Glomerular visceral epithelial cell (primary cell): ENCODE results near the gene PTPRD.

ENCODE experiments used
- DNase-seq: peaks from one replicate; pipeline ENCODE4 v3.0.0-alpha.2; 2016; ENCODE audit errors: extremely low spot score

The PTPRD gene

DNA sequence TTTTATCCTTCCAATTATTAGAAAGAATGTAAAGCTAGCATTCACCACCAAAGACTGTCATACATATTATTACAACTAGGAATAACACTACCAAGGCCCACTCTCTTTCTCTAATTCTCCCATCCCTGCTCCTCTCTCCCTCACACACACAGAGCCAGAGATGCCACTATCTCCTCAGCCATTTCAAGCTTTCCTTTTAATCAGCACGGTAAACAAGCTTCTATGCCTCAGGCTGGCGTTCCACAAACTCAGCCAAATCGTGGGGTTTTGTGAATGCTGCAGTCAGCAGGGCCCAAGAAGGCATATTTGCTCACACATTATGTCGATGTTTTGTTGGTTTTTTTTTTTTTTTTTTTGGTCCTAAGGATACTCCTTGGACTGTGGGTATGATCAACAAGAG is 1833.3 kb downstream of the PTPRD start:
- no peak for DNase-seq

DNA sequence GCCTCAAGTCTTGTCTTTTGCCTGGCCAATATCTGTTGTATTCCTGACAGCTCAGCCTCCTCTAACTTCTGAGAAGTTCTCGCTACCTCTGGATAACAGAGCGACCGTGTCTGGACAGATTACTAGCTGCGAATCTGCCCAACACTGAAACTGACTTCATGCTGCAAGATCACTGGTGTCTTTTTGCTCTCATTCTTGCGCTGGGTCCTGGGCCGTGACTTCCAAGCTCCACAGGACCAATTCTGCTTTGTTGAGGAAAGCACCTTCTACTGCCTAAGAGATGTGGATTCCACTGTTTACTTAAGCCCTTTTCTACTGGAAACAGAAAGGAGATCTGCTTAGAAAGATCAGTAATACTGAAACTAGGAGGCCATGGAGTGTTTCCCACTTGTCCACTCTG is 1834.4 kb downstream of the PTPRD start:
- no peak for DNase-seq

DNA sequence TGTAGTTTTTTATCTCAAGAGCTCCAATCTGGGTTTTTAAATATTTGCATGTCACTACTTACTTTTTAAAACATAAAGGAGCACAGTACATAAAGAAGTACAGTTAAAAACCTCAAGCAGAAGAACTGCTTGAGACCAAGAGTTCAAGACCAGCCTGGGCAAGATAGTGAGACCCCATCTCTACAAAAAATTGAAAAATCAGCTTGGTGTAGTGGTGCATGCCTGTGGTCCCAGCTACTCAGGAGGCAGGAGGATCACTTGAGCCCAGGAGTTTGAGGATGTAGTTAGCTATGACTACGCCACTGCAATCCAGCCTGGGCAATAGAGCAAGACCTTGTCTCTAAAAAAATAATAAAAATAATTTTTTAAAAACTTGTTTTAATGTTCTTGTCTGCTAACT is 1840.5 kb downstream of the PTPRD start:
- DNase-seq = no peak

DNA sequence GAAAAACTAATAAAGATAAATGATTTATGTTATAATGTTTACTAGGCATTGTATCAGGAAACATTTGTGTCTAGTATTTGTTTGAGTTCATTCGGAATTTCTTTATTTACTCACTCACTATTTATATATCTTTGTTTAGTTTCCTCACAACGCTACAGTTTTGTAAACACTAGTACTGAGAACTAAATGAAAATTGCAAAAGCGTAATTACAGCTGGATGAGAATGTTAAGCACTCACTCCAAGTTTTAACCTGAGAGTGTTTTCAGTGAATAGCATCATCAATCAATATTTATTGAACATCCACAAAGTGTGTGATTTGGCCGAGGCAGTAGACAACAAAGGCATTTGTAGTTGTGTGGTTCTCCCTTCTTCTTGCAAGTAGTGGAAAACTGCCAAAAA is 1843.6 kb downstream of the PTPRD start:
- DNase-seq = no peak

DNA sequence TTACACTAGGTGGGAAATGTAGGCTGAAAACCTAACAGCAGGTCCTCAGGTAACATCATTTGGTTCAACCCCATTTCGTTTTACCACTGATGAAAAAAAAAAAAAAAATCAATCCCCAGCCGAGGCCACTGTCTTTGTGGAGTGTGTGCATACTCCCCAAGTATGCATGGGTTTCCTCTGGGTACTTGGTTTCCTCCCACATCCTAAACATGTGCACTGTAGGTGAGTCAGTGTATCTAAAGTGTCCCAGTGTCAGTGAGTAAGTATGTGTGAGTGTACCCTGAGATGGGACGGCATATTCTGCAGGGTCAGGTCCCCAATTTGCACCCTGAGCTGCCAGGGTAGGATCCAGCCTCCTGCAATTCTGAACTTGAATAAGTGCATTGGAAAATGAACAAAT is 1846.7 kb downstream of the PTPRD start:
- no peak for DNase-seq

DNA sequence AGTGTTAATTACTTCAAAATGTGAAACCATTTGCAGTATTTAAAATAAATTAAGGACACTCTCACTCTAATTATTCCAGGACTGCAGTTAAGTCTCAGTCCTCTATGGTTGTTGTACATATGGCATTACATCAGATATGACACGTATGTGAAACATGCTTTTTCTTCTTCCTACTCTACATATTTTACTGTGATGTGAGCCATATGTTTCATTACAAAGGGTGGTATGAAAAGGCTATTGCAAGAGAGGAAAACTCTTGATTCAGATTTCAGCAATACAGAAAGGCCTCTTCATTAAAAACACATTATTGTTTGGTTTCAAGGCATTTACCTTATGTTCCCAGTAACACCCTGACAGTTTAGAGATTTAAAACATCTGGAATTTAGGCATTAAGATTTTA is 1848.8 kb downstream of the PTPRD start:
- DNase-seq = no peak

DNA sequence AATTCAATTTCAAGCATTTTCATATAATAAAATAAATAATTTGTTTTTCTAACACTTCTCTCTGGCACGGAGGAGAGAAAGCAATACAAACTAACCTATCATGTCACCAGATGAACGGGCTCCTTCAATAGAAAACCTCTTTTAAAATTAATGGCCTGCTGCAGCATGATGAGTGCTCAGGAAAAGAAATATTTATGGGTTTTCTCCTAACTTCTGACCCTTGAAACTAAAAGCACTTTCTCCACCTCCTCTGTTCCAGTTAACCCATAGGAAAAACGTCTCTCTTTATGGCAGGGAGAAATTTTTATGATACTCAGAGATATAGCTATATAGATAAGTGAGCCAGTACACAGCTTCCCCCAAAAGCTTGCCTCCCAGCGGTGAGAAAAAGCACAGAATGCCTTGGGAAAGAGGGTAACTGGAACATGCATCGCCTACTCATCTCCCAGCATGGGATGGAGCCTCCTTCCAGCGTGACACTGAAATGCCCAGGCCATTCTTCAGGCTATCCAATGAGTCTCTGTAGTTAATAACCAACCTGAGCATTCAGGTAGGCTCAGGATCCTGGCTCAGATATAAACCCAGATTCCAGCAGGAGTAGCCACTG is 1850.2 kb downstream of the PTPRD start:
- no peak for DNase-seq

DNA sequence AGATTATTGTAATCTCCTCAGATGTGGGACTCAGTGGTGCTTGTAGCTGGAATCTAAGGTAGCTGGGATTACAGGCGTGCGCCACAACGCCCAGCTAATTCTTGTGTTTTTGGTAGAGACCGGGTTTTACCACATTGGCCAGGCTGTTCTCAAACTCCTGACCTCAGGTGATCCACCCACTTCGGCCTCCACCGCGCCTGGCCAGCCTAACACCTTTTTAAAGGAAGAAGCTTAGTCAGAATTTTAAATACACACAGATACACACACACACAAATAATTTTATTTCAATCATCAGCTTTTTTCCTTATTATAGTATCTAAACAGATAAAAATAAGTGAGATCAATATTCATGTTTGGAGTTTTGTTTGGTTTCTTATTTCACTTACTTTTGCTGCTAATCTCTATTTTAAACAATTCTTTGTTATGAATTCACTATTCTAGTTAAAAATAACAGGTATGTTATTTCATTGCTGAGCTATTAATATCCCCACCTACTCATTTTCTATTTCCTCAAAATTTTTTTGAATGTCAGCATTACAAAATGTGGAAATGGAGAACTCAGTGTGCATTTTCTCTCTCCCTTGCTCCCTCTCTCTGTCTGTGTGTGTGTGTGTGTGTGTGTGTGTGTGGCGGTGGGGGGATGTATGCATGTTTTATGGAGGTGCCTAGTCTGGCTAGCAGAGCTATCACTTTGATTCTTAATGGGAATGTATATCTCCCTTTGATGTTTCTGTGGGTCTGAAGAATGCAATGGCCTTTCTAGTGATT is 1852.6 kb downstream of the PTPRD start:
- DNase-seq = no peak

DNA sequence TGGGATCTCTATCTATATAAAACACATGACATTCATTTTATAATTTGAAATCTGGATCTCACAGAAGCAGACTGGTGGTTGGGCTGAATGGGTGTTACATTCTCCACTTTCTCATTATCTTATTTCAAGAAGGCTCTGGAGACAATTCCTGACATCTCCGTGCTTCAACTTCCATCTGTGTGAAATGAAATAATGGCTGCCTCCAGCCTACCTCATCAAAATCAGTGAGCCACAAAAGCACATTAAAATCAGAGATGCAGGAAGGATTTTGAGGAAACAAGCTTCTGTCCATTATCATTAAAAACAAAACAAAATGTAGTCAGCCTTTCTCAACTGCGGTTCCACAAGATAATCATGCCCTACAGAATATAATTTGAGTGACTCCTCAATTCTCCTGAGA is 1854.9 kb downstream of the PTPRD start:
- no peak for DNase-seq

DNA sequence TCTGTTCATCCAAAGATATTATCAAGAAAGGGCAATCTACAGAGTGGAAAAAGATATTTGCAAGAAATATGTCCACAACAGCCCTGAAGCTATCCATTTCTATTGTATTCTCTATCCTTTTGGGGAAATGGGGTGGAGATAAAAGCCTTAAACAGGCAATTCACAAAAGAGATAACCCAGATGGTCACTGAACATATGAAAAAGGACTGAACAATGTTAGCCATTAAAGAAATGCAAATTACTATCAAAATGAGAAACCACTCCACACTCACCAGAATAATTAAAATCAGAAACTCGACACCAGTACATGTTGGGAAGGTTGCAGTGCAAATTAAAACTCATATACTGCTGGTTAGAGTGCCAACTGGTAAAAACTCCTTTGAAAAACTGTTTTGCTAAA is 1858.1 kb downstream of the PTPRD start:
- no peak for DNase-seq

DNA sequence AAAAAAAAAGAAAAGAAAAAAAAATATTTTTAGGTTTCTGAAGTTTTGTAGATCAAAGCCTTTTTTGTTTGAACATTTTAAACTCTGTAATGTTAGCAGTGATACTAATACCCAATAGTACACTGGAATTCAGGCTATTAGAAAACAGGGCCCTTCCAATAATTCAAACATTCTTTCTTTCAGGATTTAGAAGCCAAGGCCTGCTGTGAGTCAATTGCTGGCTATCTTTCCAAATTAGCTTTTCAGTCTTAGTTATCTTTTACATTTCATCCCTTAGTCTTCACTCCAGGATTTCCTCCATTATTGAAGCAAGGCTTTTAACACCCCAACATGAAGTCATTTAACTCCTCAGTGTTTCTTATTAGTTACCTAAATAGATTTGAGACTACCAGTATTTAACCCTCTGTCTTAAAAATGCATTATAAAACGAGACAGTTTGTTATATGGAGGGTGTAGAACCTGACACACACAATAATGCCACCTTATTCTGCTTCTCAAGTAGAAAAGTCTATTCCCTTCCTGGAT is 1861.3 kb downstream of the PTPRD start:
- DNase-seq = no peak

DNA sequence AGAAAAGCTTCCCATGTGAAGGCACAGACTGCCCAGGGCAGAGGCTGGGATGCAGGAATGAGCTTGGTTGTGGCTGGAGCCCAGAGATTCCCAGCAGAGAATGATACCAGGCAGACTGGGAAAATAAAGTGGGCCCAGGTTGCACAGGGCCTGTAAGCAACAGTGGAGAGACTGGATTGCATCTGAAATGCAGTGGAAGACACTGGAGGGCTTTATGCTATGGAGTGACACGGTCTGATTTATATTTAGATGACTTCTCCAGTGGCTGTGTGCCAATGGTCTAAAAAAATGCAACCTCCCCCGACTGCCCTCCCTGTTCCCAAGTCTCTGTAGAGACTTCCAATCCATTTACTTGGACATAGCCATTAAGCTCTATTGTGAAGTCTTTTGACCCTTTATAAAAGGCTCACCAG is 1862.2 kb downstream of the PTPRD start:
- DNase-seq = no peak

DNA sequence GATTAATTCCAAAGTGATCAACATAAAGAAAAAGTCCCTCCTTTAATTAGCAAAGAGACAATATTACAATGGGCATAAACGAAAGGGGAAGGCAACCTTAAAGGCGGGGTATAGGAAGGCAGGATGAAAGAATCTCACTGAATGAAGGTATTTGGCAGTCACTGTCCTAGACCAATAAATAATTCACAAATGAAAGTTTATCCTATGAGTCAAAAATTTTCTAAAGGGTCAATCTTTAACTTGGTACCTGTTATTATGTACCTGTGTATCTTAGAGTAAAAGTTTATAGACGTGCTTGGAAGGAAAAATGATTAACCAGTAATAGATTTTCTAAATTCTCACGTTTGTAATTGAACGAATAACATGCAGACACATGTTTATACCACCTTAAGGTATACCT is 1867.5 kb downstream of the PTPRD start:
- DNase-seq = no peak

DNA sequence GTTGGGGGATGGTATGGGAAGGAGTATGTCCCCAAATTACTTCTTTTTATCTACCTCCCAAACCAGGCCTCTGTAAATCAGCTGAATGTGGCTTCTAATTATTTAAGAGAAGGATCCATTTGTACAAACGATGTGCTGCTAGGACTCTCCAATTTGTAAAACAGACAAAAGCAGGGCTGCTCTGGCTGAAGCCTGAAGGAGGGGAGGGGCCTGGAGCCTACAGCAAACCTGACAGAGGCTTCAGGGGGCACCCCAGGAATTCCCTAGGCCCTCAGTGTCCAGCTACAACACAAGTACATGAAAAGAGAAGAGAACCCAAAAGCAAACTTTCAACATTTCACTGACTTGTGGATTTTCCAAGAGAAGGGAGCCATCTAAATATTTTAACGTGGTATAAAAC is 1873.9 kb downstream of the PTPRD start:
- DNase-seq = no peak

DNA sequence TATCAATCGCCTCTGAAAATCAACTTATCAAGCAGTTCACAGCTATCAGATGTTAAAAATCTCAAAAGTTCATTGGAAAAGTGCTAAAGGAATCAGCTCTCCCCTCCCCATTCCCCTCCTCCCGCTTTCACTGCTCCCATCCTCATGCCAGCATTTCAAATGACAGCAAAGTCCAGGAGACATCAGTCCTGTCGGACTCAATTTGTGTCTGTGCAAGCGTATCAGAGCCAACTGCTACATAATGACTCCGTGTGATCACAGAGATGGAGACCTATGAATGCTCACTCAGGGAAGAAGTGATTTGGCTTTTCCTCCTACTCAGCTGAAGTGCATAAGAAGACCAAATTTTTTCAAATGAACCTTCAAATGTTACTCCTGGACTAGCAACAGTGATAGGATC is 1876.0 kb downstream of the PTPRD start:
- no peak for DNase-seq

DNA sequence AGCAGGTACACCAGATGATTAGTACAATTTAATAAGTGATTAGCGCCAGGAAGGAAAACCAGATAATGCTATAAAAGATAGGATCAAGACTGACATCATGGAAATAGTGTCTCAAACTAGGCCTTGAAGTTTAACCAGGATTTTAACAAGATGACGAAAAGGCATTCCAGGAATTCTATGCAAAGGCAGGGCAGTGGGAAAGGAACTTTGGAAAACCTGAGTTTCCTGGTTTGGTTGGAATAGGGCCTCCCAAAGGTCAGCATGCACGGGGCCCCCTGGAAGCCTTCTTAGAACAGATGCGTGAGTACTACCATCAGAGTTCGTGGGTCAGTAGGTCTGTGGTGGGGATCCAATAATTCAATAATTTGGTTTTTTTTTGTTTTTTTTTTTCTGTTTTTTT is 1878.0 kb downstream of the PTPRD start:
- DNase-seq = peak; percentile 82

DNA sequence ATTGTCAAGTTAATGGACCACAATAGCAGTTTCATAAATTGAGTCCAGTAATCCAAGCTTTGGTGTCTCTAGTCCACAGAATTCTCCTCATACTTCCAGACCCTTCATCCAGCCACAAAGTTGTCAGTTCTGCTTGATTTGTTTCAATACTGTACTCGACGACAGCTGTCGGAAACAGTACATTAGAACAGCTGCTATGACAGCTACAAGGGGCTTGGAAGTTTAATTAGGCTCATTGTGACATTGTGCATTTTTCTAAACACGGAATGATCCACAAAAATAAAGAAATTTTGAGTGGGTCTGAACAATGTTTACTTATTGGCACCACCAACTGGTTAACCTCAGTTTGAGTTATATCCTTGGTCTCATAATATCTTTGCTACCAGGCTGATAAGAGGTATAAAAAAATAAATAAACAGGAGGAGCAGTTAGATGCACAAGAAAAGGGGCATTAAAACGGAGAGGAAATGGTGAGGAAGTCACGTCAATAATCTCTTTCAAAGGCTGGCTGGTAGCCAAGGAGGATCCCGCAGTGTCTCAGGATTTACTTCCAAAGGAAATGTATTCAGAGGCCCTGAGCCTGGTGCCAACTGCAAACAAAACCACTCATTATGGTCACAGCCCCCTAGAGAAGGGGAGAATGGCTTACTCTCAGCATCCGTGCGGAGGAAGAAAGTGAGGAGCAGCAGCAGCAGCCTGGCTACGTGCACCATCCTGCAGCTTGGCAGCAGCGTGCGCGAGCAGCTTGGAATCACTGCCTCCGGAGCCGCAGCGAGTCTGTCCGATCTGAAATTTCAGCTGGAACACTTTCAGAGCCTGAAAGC is 1879.5 kb downstream of the PTPRD start:
- peak; percentile 46 for DNase-seq

DNA sequence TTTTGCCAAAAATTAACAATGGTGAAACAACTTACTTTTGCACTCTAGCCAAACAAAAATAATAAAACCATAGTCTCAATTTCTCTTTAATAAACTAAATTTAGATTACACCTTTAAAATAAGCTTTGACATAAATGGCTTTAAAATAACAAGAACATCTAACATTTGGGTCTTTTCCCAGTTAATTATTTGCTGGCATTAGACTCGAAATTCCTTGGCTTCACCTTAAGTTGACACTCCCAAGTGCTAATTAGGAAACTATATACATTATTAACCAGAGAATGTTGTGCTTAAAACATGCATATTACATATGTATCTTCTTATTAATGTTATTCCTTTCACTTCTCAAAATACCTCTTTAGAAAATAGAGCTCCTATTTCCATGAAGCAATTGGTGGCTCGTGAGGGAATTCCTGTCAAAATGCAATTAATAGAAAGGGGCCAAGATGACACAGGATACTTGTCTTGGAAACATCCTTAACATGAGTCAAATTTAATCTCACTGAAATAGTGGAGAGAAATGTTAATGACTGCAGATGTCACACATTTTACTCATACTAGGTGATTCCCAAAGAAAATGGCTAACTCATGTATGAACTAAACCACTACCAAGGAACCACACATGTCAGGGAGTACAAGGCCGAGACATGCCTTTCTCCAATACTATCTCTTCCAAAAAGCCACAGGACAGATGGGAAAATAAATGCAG is 1880.3 kb downstream of the PTPRD start:
- DNase-seq = peak; percentile 37

DNA sequence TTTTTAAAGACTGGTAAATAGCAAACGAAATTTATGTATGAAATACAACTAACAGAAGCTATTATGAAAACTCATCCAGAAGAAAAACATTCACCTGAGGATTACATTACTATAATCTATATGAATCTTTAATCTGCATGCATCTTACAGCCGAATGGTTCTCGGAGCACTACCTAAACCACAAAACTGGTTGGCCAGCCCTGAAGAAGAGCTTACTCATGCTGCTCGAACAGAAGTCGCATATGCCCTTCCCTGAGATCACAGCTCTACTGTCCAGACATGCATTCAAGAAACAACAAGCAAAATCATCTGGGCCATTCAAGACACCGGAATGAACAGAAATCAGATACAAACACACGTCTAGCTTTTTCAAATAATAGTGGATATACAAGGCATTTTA is 1882.2 kb downstream of the PTPRD start:
- peak; percentile 53 for DNase-seq

DNA sequence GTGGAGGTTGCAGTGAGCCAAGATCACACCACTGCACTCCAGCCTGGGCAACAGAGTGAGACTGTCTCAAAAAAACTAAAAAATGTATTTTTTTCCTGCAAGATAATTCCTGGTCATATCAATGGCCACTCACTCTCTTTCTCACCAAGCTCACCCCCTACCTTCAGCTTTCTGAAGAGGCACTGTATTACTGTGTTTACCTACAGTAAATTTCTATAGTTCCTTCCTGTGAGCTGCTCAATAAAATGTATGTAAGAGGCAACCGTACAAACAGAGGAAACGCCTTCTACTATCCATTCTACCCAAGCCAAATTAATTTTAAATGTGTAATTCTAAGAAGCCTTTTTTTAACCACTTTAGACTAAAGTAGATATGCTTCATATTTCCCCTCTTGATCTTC is 1883.9 kb downstream of the PTPRD start:
- DNase-seq = no peak

DNA sequence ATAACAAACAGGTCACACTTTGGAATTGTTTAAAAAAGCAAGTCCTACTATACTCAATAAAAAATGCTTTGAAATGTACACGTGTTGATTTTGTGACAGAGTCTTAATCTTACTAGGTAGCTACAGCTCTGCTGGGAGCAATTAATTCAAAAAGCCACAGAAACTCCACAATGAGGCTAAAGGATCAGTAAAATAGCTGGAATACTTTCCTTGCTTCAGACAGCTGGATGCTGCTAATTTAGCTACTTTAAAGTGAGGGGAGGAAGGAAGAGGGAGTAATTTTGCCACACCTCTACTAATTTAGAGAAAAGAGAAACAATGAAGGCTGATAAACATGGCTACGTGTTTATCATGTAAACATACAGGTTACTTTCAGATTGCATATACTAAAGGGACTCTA is 1885.6 kb downstream of the PTPRD start:
- no peak for DNase-seq

DNA sequence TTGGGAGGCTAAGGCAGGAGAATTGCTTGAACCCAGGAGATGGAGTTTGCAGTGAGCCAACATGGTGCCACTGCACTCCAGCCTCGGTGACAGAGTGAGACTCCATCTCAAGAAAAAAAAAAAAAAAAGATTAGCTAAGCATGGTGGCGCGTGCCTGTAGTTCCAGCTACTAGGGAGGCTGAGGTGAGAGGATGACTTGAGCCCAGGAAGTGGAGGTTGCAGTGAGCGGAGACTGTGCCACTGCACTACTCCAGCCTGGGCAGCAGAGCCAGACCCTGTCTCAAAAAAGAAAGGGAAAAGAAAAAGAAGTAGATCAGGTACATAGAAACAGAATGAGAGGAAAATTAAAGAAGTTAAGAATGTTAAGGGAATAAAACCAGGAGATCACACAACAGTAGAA is 1886.1 kb downstream of the PTPRD start:
- DNase-seq = no peak
